GM12873 (cell line): ENCODE results near the gene POLE2.
A peak's percentile ranks its signal among the peaks of the same experiment; 100 is the strongest.

ENCODE experiments used
- CTCF ChIP-seq: IDR thresholded peaks from 2 replicates; pipeline ENCODE4 v1.5.1; 2012; ENCODE audit warnings: low read depth, mild to moderate bottlenecking, moderate library complexity, low read length, control low read depth; ENCODE audit not compliant: insufficient read depth; ENCODE audit errors: missing control alignments

The POLE2 gene

GRCh38 chr14:49692811-49693734, 5.1 kb upstream of the POLE2 start, which contains the start of gene KLHDC1:
Gene KLHDC1 (plus strand): TSS chr14:49693120. CDS start chr14:49693195, 75 bp downstream.
- TF ChIP-seq CTCF, result no peak

- TF ChIP-seq CTCF, result no peak
These were observed 4.3 kb upstream of the POLE2 start for GRCh38 chr14:49692193-49692757.

GRCh38 chr14:49691031-49691430, 3.0 kb upstream of the POLE2 start:
- no peak for TF ChIP-seq CTCF

GRCh38 chr14:49688701-49689030, 652 bp upstream of the POLE2 start:
- no peak for TF ChIP-seq CTCF

GRCh38 chr14:49686425-49686824, 1.6 kb downstream of the POLE2 start:
- TF ChIP-seq CTCF, result no peak

- no peak for TF ChIP-seq CTCF
These were observed 8.7 kb downstream of the POLE2 start for GRCh38 chr14:49679271-49679670.

- peak; percentile 39 for TF ChIP-seq CTCF
These were observed 10.4 kb downstream of the POLE2 start for GRCh38 chr14:49677643-49678042.
